Heart left ventricle (tissue), 13 donors: ENCODE measurements around the gene TRPC4.

Source experiments
- POLR2A ChIP-seq, 2 donors: fragments of 450-650 bp; IDR thresholded peaks; one replicate each; pipeline ENCODE4 v1.6.1; 2017; ENCODE audit warnings: antibody characterized with exemption in 2 of 2, mild to moderate bottlenecking in 2 of 2, moderate library complexity in 2 of 2
- TF ChIP-seq, protein P1 (sequence below), 12 donors: fragments of 200-600 bp; sonication (generic) in 4 of 12; IDR thresholded peaks; one replicate each; pipeline versions ENCODE4 v1.5.0 to v1.8.0; 2018 to 2022; ENCODE audit warnings: antibody characterized with exemption in 12 of 12, mild to moderate bottlenecking in 5 of 12
- donor health status: ischemic (EF 13 %, LVEDD 7.1; RV severe dilation, severe dysfunction).
- donor health status: DM: no; HTN: yes; CAD: no.
- donor health status: DM: no; HTN: no; CAD: no.
- donor health status: ischemic (EF 25% LVEDD 6.9; RV normal size, moderate dysfunction).
- donor health status: ischemic (EF 25% LVEDD 5.7; RV mildly dilated, moderate dysfunction).
- donor health status: ischemic (EF 35%, LVEDD 5.7; RV mildly dilated, moderate dysfunction).
- donor health status: nonischemic (EF 11% LVEDD 7.7; RV severe dilation, severe dysfunction).
- donor health status: DM: yes; HTN: yes; CAD: no.
- donor health status: PGD.
- donor health status: ischemic (EF 29% LVEDD 5.4; RV normal size, mild dysfunction).
- donor health status: nonischemic (EF 23%, LVEDD 6.1; RV moderate dilation, normal function).

DNA sequence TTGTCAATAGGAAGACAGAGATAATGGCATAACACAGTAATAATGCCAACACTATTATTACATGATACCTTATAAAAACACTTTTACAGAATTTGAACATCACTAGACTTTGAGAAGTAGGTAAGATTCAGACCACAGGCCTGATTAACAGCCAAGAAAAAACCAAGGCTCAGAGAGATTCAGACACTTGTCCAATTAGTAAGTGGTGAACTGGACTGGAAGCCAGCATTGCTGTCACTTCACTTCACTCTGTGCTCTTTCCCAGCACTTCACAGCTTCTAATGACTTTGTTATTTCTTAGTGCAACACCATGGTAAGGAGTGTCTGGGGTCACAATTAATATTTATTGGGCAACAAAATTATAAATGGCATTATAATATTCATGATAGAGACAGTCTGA, 91.9 kb downstream of the TRPC4 start:
- TF ChIP-seq POLR2A (IDR thresholded peaks at IDR 0.05) = no peak
- TF ChIP-seq, protein P1, sequence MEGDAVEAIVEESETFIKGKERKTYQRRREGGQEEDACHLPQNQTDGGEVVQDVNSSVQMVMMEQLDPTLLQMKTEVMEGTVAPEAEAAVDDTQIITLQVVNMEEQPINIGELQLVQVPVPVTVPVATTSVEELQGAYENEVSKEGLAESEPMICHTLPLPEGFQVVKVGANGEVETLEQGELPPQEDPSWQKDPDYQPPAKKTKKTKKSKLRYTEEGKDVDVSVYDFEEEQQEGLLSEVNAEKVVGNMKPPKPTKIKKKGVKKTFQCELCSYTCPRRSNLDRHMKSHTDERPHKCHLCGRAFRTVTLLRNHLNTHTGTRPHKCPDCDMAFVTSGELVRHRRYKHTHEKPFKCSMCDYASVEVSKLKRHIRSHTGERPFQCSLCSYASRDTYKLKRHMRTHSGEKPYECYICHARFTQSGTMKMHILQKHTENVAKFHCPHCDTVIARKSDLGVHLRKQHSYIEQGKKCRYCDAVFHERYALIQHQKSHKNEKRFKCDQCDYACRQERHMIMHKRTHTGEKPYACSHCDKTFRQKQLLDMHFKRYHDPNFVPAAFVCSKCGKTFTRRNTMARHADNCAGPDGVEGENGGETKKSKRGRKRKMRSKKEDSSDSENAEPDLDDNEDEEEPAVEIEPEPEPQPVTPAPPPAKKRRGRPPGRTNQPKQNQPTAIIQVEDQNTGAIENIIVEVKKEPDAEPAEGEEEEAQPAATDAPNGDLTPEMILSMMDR (IDR thresholded peaks at IDR 0.05) = no peak
